Cerebellar cortex (tissue), 1 donor: ENCODE measurements around the gene SCN5A.

Experiments
- DNase-seq: peaks from one replicate; pipeline ENCODE4 v3.0.0-alpha.2; 2015; ENCODE audit warnings: low spot score

The SCN5A gene

DNA sequence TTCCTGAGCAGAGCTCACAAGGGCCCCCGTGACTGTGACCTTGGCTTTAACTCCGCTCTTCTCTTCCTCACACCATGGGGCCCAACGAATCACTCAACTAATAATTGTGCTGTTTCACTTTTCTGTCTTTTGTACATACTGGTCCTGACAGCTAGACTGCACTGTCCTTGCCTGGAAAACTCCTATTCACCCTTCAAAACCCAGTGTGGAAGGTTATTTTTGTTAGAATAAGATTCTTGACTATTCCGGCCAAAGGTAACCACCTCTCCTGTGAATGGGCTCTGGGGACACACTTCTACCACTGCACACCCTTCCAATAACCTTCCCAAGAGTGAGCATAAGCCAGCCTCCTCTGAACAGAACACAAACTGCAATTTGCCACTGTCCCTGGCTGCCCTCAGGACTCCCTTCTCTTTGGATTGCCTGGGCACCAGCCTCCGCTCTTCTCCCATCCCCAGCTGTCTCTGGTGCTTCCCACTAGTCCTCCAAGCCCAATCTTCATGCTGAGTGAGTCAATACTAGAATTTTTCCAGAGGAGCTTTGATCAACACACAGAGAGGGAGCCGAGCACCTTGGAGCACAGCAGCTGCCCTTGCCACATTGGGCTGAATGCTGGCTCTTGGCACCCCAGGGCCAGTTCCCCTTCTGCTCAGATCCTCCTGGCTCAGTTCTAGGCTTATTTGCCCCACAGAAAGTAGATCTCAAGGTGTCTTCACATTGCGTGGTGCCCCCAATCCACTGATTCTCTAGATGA, 2.1 kb downstream of the SCN5A start:
- DNase-seq, result no peak

- DNase-seq, result peak; percentile 48
Observed at GRCh38 chr3:38646630-38647029, 2.9 kb downstream of the SCN5A start.

DNA sequence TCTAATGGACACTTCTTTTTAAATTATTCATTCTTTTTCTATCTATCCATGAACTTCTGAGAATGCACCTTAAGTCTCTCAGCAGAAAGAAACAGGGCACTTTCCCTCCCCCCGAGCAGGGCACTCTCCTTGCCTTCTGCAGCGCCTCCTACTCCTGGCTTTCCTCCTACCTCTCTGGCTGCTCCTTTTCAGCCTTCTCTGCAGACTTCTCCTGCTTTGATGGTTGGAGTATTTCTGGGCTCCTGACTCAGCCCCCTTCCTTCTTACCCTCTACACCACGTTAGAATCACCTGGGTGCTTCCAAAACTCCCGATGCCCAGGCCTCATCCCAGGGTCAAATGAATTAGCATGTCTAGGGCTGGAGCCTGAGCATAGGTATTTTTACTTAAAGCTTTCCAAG, 3.4 kb downstream of the SCN5A start:
- no peak for DNase-seq

DNA sequence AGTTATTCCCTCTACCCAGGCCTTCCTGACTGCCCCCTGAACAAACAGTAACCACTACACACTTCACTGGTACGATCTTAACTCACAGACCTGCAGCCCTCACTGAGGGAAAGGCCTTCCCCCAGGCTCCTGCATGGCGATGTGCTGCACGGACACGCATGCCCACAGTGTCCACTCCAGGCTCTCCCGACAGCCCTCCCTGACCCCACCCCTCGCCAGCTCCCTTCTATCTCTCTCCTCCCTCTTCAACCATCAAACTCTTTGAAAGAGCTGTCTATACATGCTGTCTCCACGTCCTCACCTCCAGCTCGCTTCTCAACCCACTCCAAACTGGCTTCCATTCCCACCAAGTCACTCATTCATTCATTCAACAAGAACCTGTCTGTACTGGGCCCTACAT, 3.9 kb downstream of the SCN5A start:
- DNase-seq, result no peak

DNA sequence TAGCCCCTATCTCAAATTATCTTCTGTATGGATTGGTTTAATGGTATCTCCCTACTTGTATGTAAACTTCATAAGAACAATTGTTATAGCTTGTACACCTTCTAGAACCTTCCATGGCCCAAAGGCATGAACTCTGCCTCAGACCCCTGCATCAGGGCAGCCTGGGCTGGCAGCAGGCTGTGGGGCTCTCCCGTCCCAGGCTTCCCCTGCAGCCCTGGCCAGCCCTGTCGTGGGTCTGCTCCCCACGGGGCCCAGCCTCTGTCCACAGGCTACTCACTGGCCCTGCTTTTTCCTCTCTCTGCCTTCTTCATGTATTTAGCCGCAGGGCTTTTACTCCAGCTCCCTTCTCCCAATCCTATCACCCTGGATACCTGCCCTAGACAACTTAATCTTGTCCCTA, 4.4 kb downstream of the SCN5A start:
- DNase-seq, result no peak

DNA sequence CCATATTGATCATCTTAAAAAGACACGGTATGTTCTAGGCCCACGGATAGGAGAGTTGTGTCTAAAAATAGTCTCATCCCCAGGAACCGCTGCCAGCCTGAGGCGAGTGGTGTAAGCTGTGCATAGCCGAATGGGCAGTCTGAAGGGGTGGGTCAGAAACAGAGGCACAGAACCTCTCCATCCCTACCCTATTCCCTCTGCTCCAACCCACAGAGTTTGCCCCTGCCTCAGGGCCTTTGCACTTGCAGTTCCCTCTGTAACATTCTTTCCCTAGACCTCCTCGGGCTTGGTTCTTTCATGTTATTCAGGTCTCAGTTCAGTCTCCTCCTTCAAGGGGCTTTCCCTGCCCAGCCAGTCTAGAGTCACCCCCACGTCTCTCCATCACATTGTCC, 4.8 kb downstream of the SCN5A start:
- DNase-seq, result no peak

- DNase-seq, result no peak
Observed at GRCh38 chr3:38644016-38644661, 5.3 kb downstream of the SCN5A start.

- no peak for DNase-seq
Observed at GRCh38 chr3:38643592-38643991, 5.9 kb downstream of the SCN5A start.

DNA sequence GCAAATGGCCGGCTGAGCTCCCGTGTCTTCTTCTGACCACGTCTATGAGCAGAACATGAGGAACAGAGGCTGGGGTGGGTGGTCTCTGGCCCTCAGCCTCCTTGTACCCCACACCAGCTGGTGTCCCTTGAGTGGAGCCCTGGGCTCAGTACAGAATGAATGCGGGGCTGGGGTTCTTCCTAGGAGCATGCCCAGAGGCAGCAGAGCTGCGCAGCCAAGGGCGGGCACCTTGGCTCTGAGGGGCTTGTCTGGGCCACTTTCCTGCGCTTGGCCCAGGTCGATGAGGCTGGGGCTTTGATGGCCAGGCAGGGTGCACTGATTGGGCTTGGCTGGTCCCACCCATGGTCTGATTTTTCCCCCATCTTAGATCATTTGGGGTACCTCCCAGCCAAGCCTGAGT, 6.4 kb downstream of the SCN5A start:
- DNase-seq, result no peak

GRCh38 chr3:38641461-38642110, 7.9 kb downstream of the SCN5A start:
- DNase-seq, result no peak

DNA sequence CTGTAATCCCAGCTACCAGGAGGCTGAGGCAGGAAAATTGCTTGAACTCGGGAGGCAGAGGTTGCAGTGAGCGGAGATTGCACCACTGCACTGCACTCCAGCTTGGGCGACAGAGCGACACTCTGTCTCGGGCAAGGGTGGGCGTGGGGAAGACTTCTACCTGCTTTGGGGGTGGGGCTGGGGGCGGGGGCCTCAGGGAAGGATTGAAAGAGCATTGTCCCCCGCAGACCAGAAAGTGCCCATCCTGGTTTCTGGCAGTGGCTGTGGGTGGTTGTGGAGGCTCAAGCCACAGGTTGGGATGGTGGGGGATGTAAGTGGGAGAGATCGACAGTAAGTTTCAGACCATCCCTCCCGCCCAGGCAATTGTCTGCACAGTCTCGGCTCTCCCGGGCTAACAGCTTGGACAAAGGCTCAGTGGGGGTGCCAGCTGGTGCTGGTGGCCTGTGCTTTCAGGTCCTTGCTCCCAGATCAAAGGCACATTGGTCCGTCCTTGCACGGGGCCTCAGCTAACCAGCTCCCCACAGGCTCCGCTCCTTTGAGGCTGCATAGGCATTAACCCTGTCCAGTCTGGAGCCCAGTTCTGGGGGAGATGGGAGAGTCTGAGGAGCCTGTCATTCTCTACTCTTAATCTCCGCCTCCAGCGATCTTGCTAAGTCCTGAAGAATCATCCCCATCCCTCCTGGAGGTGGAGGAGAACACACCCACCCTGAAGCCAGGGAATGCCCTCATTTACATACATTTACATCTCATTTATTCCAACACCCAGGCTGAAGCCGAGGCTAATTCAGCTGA, 8.6 kb downstream of the SCN5A start:
- no peak for DNase-seq

DNA sequence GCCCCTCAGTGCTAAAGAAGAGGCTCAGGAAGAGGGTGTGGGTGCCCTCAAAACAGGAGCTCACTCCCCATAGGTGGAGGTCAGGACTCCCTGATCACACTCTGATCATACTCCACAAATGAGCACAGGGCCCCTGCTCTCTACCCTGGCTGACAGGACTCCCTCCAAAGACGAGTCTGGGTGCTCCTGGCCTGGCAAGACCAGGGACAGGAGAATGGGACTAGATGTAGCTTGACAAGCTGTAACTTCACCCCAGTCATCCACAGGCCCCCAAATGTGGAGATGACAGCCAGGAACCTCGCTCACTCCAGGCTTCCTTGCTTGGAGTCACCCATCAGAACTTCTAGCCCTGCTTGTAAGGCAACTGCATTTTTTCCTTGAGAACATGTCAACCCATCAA, 11.1 kb downstream of the SCN5A start:
- DNase-seq, result no peak

- no peak for DNase-seq
Observed at GRCh38 chr3:38637906-38638305, 11.6 kb downstream of the SCN5A start.

- no peak for DNase-seq
Observed at GRCh38 chr3:38636881-38637280, 12.6 kb downstream of the SCN5A start.

DNA sequence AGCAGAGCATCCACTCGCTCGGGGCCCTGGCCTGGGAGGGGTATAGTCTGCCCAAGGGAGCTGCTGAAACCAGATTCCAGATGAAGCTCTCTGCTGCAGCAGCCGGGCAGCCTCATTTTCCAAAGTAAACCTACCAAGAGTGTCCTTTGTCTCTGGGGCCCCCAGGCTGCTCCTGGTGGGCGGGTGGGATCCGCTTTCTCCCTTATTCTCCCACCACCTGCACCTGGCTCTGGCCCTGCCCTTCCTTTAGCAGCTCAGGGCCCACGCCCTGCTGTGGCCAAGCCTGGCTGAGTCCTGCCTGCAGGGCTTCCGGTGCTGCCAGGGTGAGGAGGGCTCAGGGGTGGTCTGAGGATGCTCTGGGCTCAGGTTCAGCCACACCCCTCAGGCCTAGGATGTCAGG, 13.0 kb downstream of the SCN5A start:
- DNase-seq, result no peak

GRCh38 chr3:38634111-38634510, 15.4 kb downstream of the SCN5A start:
- DNase-seq, result no peak

GRCh38 chr3:38632989-38633388, 16.5 kb downstream of the SCN5A start:
- no peak for DNase-seq

GRCh38 chr3:38630606-38631005, 18.9 kb downstream of the SCN5A start:
- no peak for DNase-seq

- DNase-seq, result no peak
Observed at GRCh38 chr3:38630070-38630469, 19.4 kb downstream of the SCN5A start.

DNA sequence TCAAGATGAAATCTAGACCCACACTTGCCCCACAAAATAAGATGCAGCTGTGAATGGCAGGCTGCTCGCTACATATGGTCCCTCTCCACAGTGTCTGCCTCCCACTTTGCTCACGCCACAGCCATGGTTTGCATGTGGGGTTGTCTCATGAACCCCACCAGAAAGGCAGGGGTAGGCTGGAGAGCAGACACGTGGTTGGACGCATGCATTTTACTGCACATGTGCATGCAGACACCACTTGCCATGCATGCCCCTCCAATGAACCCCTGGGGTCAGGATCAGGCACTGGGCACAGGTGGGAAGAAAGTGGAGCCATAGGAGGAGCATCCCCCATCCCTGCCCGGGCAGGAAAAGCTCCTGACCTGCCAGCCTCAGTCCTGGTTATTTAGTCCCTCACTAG, 20.7 kb downstream of the SCN5A start:
- no peak for DNase-seq

DNA sequence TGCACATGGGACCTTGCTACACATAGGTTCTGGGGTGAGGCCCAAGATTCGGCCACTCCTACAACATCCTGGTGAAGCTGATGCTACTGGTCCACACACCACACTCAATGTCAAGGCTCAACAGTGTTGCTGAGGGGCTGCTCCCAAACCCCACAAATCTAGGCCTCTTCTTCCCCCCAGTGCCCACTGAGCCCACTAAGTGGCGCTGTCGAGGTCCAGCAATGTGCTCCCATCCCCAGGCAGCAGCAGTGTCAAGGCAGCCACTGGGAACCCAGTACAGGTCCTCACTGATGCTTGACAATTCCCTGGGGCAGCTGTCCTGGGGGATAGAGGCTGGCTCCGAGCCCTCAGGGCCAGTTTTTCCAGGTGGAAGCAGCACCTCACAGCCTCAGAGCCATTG, 21.5 kb downstream of the SCN5A start:
- DNase-seq, result peak; percentile 14

DNA sequence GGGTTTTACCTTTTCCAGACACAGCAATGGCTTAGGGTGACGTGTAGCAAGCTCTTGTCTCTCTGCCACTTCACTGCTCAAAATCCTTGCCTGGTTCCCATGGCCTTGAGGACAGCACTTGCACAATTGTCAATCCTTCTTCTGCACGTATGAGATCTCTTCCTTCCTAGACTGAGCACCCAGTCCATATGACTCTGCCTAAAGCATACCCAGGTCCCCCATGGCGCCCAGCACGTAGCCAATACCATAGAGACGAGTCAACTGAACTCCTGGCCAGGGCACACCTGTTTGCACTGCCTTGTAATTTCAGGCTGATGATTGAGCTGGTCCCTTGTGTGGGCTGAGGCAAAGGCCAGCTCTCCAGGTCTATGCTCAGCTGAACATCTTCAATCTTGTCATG, 23.3 kb downstream of the SCN5A start:
- no peak for DNase-seq

DNA sequence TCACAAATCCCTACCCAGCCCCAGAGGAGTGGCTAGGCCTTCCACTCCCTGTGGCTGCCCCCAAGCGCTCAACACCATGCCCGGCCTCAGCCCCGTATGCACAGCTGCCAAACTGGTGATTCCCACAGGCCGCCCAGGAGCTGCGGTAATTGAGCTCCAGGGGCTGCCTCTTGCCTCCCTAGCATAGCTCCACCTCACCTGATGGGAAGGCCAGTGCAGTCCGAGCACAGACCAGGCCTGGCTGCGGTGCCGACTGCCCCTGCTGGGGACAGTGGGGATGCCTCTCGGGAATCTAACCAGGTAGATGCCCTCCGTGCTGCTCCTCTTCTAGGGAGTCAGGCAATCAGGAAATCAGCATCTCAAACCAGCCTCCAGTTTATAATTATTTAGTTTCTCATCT, 25.9 kb downstream of the SCN5A start:
- no peak for DNase-seq
